ENCODE data around the gene SCCPDH. TPM values are rescaled to one million over a fixed set of nuclear protein-coding genes. Genes with fewer than 3 reads are reported as not detected.

SCCPDH gene, protein sequence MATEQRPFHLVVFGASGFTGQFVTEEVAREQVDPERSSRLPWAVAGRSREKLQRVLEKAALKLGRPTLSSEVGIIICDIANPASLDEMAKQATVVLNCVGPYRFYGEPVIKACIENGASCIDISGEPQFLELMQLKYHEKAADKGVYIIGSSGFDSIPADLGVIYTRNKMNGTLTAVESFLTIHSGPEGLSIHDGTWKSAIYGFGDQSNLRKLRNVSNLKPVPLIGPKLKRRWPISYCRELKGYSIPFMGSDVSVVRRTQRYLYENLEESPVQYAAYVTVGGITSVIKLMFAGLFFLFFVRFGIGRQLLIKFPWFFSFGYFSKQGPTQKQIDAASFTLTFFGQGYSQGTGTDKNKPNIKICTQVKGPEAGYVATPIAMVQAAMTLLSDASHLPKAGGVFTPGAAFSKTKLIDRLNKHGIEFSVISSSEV
- total RNA-seq (2022; extraction: Qiagen RNA extraction; ENCODE audit: low read depth): 43.9 to 49.1 TPM (median 48.8 TPM) in 5 replicates

DNA sequence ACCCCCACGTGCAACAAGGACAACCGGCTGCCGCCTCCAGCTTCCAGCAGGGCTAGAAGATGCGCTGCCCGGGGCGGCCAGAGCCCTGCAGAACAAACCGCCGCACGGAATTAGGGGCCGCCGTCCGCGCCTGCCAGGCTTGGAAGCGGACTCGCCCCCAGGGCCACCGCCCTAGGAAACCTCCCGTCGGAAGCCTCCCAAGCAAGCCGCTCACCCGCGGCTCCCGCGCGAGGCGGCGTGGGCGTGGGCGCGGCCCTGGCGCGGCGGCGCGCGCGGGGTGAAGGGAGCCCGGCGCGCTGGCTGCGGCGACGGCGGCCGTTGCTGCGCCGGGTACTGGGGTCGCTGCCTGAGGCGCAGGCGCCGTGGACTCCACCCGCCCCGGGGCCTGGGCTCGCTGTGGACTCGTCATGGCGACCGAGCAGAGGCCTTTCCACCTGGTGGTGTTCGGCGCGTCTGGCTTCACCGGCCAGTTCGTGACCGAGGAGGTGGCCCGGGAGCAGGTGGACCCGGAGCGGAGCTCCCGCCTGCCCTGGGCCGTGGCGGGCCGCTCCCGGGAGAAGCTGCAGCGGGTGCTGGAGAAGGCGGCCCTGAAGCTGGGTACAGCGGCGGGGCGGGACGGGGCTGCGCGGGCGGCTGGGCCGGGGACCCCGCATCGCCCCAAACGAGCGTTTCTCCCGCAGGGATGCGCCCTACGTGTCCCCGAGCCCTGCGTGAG lies at the start of gene SCCPDH:
Gene SCCPDH (plus strand): TSS at position 394 of the 715 bp plus-strand sequence. CDS start 14 bp downstream, at position 408.

Other genes with a start within 250 kb of the SCCPDH start
- gene SMYD3, start 217.1 kb upstream of the SCCPDH start, total RNA-seq (2022; extraction: Qiagen RNA extraction; ENCODE audit: low read depth): 13.0 to 14.1 TPM (median 13.8 TPM) in 5 replicates
- 39.1 to 46.8 TPM (median 39.6 TPM) in 5 replicates for gene TFB2M, start 158.1 kb upstream of the SCCPDH start, total RNA-seq (2022; extraction: Qiagen RNA extraction; ENCODE audit: low read depth)
- 6.9 to 9.5 TPM (median 8.3 TPM) in 5 replicates for gene CNST, start 158.0 kb upstream of the SCCPDH start, total RNA-seq (2022; extraction: Qiagen RNA extraction; ENCODE audit: low read depth)
- gene AHCTF1, start 207.5 kb downstream of the SCCPDH start, total RNA-seq (2022; extraction: Qiagen RNA extraction; ENCODE audit: low read depth): 21.1 to 37.7 TPM (median 28.0 TPM) in 5 replicates

Data from A549 treated with CpdA at 1 μM for 4 hours (cell line).